Lower lobe of right lung (tissue), 2 donors: Measurements from ENCODE around the gene ZNF496. TPM values are rescaled to one million over a fixed set of nuclear protein-coding genes. Genes with fewer than 3 reads are reported as not detected.
A peak's percentile ranks its signal among the peaks of the same experiment; 100 is the strongest.

Source experiments
- ATAC-seq, 2 donors: fragments of 200-7000 bp; cut with Tn5 transposase; one replicate each; pipeline ENCODE4 v1.9.1; 2020 to 2022; ENCODE audit warnings: mild to moderate bottlenecking in 2 of 2, moderate library complexity in 2 of 2
- DNase-seq: peaks from one replicate; pipeline ENCODE4 v3.0.0-alpha.2; 2020
- H3K27ac ChIP-seq: fragments of 200-600 bp; one replicate; pipeline ENCODE4 v1.8.0; 2022
- H3K27me3 ChIP-seq: fragments of 200-600 bp; one replicate; pipeline ENCODE4 v1.8.0; 2022; ENCODE audit warnings: low read depth
- H3K36me3 ChIP-seq: fragments of 200-600 bp; one replicate; pipeline ENCODE4 v1.8.0; 2022; ENCODE audit warnings: mild to moderate bottlenecking
- H3K4me1 ChIP-seq: fragments of 200-600 bp; one replicate; pipeline ENCODE4 v1.8.0; 2022
- H3K4me3 ChIP-seq: fragments of 200-600 bp; one replicate; pipeline ENCODE4 v1.8.0; 2022; ENCODE audit warnings: mild to moderate bottlenecking
- H3K9me3 ChIP-seq: fragments of 200-600 bp; one replicate; pipeline ENCODE4 v1.8.0; 2022
- intact Hi-C: fragments of 100-400 bp; cut with DNase I; formaldehyde crosslinking; loops from one replicate; pipeline ENCODE4 v1.11.0; 2022
- total RNA-seq: library from RNA; stranded (reverse); fragmentation: NEBNext Ultra II Directional; extraction: Animal tissue kit (Norgen Biotek cat#: 25700); gene quantifications from one replicate; pipeline ENCODE4 v1.2.1, GENCODE V29; 2021
- TF ChIP-seq, protein P1 (sequence below): fragments of 200-600 bp; IDR thresholded peaks from one replicate; pipeline ENCODE4 v1.8.0; 2022; ENCODE audit warnings: antibody characterized with exemption, mild to moderate bottlenecking
- donor health status: DM: no; HTN: yes; CAD: no; lungs with severe emphysema.

Gene ZNF496
- total RNA-seq, 1 donor from 2014 or later = 16.9 TPM

DNA sequence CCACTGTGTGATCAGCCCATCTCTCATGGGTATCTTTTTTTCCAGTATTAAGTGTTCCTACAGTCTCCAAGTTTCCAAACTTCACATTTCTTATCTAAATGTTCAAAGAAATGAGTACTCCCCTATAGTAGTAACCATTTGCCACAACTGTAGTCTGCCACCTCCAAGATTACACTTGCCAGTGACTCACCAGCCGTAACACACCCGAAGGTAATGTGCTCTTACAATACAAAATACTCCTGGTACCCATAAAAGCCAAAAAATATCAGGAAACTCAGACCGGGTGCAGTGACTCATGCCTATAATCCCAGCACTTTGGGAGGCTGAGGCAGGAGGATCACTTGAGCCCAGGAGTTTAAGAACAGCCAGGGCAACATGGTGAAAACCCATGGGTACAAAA, 20.5 kb upstream of the ZNF496 start:
- H3K9me3 ChIP-seq = no peaks in the 10 kb centered on the region
- H3K27me3 ChIP-seq = peaks cover 11% of the 10 kb centered on the region
- H3K4me3 ChIP-seq = no peak overlapping the region
- H3K36me3 ChIP-seq = no peaks in the 10 kb centered on the region
- H3K27ac ChIP-seq = no peak overlapping the region
- intact Hi-C loops = no loop called here
- no peaks in the 10 kb centered on the region for H3K4me1 ChIP-seq
- no peak for DNase-seq
- TF ChIP-seq, protein P1, sequence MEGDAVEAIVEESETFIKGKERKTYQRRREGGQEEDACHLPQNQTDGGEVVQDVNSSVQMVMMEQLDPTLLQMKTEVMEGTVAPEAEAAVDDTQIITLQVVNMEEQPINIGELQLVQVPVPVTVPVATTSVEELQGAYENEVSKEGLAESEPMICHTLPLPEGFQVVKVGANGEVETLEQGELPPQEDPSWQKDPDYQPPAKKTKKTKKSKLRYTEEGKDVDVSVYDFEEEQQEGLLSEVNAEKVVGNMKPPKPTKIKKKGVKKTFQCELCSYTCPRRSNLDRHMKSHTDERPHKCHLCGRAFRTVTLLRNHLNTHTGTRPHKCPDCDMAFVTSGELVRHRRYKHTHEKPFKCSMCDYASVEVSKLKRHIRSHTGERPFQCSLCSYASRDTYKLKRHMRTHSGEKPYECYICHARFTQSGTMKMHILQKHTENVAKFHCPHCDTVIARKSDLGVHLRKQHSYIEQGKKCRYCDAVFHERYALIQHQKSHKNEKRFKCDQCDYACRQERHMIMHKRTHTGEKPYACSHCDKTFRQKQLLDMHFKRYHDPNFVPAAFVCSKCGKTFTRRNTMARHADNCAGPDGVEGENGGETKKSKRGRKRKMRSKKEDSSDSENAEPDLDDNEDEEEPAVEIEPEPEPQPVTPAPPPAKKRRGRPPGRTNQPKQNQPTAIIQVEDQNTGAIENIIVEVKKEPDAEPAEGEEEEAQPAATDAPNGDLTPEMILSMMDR = no peak
- no peak for ATAC-seq

DNA sequence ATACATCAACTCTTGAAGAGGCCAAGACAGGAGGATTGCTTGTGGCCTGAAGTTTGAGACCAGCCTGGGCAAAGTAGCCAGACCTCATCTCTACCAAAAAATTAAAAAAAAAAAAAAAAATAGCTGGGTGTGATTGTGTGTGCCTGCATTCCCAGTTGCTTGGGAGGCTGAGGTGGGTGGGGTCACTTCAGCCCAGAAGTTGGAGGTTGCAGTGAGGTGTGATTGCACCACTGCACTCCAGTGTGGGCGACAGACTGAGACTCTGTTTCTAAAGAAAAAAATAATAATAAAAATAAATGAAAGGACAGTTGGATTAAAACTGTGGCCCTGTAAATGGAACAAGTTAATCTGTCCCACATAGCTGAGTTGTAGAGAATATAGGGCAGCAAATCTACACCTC, 18.9 kb upstream of the ZNF496 start:
- TF ChIP-seq, protein P1 = no peak
- peaks cover 11% of the 10 kb centered on the region for H3K27me3 ChIP-seq
- ATAC-seq (no peak), DNase-seq (no peak)
- no peaks in the 10 kb centered on the region for H3K4me1 ChIP-seq
- H3K36me3 ChIP-seq = no peaks in the 10 kb centered on the region
- H3K4me3 ChIP-seq = no peak overlapping the region
- intact Hi-C loops = no loop called here
- H3K27ac ChIP-seq = no peak overlapping the region
- H3K9me3 ChIP-seq = no peaks in the 10 kb centered on the region

DNA sequence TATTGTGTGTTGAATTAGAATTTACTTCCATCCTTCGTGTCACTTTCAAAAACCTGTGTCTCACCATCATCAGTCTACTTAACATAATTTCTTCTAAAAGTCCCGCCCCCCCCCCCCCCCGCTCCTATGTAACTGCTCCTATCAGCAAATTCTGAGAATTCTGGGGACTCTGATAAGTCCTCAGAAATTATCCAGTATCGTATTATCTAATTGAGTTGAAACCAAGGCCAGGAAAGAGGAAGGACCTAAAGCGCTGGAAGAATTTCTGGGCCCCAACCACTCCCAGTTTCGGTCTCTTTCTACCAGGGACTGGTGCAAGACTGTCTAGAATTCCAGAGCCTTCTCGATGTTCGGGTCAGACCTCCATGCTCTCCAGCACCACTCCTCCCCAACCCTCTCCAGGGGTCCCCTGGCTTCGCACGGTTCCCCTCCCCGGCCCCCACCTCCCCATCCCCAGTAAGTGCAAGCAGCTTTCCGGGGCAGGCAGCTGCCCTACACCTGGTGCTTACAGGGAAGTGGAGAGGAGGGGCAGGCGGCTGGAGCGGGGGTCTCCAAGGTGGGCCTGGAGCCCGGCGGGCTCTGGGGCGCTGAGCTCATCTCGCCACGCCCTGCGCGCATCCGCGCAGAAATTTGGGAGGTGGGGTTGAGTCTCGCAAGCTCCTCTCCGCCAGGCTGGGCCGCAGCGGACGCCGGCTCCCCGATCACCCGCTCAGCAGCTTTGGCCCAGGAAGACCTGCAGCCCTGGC, 16.0 kb upstream of the ZNF496 start:
- peak; percentile 27 to 36 for ATAC-seq
- TF ChIP-seq, protein P1 = no peak
- H3K36me3 ChIP-seq = no peaks in the 10 kb centered on the region
- peak; percentile 46 for DNase-seq
- H3K27me3 ChIP-seq = peaks cover 11% of the 10 kb centered on the region
- no peaks in the 10 kb centered on the region for H3K9me3 ChIP-seq
- no peak overlapping the region for H3K27ac ChIP-seq
- no peaks in the 10 kb centered on the region for H3K4me1 ChIP-seq
- intact Hi-C loops = no loop called here
- H3K4me3 ChIP-seq = peak overlapping the region; percentile 43

DNA sequence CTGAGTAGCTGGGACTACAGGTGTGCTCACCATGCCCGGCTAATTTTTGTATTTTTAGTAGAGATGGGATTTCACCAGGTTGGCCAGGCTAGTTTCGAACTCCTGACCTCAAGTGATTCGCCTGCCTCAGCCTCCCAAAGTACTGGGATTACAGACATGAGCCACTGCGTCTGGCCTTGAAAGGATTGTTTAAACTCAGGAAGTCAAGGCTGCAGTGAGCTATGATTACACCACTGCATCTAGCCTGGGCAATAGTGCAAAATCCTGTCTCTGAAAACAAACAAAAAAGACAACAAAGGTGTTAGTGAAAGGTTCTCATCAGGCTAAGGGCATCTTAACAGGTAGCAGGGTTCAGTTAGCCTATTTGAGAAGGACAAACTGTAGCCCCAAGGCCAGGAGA, 14.2 kb upstream of the ZNF496 start:
- H3K36me3 ChIP-seq = no peaks in the 10 kb centered on the region
- no peak overlapping the region for H3K27ac ChIP-seq
- ATAC-seq = no peak
- TF ChIP-seq, protein P1 = no peak
- H3K9me3 ChIP-seq = no peaks in the 10 kb centered on the region
- intact Hi-C loops = no loop called here
- no peak for DNase-seq
- H3K4me3 ChIP-seq = no peak overlapping the region
- H3K4me1 ChIP-seq = no peaks in the 10 kb centered on the region
- peaks cover 11% of the 10 kb centered on the region for H3K27me3 ChIP-seq

DNA sequence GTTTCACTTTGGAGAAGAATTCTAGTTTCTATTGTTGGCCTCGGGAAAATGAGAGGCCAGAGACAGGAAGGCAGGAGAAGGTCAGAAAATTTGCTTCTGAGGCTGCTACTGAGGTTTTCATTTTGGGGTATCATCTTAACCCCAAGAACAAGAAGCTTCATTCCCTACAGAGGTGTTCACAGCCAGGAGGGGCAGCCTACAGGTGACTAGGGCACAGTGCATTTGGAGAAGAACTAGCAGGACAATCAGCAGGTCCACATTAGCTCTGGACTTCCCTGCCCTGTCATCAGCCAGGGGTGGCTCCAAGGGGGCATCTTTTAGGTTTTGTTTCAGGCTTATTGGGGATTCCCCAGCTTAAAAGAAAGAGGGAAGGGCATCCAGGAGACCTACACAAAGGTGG, 12.1 kb upstream of the ZNF496 start:
- Histone ChIP-seq H3K36me3 (no peaks in the 10 kb centered on the region), H3K27me3 (no peaks in the 10 kb centered on the region), H3K4me3 (no peak overlapping the region), H3K27ac (no peak overlapping the region), H3K4me1 (no peaks in the 10 kb centered on the region), H3K9me3 (no peaks in the 10 kb centered on the region)
- intact Hi-C loops = no loop called here
- no peak for DNase-seq
- ATAC-seq = no peak
- TF ChIP-seq, protein P1 = no peak
